GM23338 (cell line): ENCODE data around the gene FSIP1.

Source experiments
- CREB1 ChIP-seq: fragments of 250-450 bp; sonication (Bioruptor Pico); IDR thresholded peaks from 2 replicates; pipeline ENCODE4 v1.5.0; 2020; ENCODE audit warnings: low read depth, mild to moderate bottlenecking, moderate library complexity
- CTCF ChIP-seq, 2 experiments: fragments of 200-600 bp in 1 of 2; sonication (generic) in 1 of 2; conservative IDR thresholded peaks; 2 replicates each; pipeline versions ENCODE4 v1.5.1 to v1.6.1; 2016 to 2017; ENCODE audit warnings: antibody characterized with exemption in 2 of 2, low read depth in 2 of 2, mild to moderate bottlenecking in 2 of 2, moderate library complexity in 1 of 2
- EZH2phosphoT487 ChIP-seq: fragments of 200-600 bp; sonication (generic); IDR thresholded peaks from one replicate; pipeline ENCODE4 v1.8.1; 2018; ENCODE audit warnings: antibody characterized with exemption; ENCODE audit not compliant: unreplicated experiment

DNA sequence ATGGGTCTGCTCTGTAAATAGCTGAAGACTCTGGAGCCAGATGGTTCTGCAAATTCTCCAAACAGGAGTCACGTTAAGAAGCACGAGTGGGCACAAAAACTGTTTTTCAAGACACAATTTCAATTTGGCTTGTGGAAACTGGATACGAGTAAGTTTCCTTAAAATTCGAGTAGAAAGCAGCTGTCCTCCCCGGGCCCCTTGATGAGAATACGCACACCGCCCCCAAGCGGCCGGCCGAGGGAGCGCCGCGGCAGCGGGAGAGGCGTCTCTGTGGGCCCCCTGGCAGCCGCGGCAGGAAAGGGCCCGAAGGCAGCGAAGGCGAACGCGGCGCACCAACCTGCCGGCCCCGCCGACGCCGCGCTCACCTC lies 202.5 kb downstream of the FSIP1 start:
- TF ChIP-seq CTCF (conservative IDR thresholded peaks at IDR 0.05; ENCODE audit: low read depth in 2 of 2) (peak; percentile 83 to 93), CREB1 (CRISPR knock-in tag) (no peak), EZH2phosphoT487 (no peak)
